GM18861 (cell line): ENCODE measurements around the gene GAB2.

Experiments
- ATAC-seq: cut with Tn5 transposase; IDR thresholded peaks from one replicate; pipeline ENCODE4 v1.9.1; 2021; ENCODE audit not compliant: unreplicated experiment

The GAB2 gene

DNA sequence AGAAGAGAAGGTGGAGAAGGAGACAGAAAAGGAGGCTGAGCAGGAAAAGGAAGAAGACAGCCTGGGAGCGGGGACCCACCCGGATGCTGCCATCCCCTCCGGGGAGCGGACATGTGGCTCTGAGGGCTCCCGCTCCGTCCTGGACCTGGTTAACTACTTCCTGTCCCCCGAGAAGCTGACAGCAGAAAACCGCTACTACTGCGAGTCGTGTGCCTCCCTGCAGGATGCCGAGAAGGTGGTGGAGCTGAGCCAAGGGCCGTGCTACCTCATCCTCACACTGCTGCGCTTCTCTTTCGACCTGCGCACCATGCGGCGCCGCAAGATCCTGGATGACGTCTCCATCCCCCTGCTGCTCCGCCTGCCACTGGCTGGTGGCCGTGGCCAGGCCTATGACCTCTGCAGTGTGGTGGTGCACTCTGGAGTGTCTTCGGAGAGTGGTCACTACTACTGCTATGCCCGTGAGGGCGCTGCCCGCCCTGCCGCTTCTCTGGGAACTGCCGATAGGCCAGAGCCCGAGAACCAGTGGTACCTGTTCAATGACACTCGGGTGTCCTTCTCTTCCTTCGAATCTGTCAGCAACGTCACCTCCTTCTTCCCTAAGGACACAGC, 207.5 kb downstream of the GAB2 start:
- no peak for ATAC-seq

GRCh38 chr11:78209478-78209877, 208.1 kb downstream of the GAB2 start:
- ATAC-seq = no peak

DNA sequence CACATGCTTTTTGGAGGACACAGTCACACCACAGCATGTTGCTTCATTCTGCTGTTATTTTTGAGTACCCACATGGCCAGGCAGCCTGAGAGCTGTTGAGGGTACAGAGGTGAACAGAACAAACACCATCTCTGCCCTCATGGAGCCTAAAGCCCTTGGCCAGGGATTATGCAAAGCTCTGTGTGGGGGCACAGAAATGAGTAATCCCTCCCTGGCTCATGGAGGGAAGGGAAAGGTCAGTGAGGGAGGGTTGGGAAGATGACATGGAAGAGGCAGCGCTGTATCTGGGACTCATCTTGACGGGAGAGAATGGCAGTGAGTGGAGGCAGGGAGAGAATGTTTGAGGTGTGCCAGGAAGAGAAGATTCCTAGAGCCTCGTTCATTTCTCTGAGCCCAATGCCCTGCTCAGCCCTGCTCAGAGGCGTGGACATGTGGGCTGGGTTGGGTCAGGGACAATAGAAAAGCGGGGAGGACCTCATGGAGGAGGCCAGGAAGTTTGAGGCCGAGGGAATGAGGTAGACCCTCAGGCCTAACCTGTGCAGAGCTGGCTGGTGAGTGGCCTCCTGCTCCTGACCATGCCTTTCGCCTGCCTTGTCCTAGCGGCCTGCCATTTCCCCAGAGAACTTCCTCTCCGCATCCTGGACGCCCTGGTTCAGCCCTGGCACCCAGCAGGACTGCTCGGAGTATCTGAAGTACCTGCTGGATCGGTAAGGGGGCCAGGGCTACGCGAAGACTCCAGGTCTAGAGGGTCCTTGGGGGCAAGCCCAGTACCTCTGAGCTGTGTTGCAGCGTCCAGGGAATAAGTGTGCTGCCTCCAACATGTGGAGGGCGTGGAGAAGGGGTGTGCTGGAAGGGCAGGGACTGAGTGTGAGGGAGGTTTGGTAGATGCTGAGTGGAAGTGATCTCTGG, 209.1 kb downstream of the GAB2 start:
- ATAC-seq = no peak

DNA sequence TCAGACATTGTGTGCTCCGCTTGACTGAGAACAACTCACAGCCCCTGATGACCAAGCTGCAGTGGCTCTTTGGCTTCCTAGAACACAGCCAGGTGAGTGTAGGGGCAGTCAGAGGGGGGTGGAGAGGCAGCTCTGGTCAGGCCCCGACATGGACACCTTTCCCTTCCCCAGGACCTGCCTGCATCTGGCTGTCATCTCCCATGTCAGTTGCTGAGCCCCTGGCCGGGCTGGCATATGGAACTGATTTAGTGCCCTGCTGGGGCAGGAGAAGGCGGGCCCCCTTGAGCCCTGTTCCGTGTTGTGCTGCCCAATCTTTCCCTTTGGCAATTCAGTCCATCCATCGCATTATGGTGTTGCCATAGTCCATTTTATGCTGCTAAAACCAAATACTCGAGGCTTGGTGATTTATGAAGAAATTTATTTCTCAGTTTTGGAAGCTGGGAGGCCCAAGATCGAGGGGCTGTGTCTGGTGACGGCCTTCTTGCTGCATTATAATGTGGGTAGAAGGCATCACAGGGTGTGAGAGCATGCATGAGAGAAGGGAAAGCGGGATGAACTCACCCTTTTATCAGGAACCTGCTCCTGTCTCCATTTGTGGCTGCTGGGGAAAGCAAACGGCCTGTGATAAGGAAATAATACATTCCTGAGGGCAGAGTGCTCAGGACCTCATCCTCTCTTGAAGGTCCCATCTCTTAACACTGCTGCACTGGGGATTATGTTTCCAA, 209.9 kb downstream of the GAB2 start:
- no peak for ATAC-seq

GRCh38 chr11:78205691-78206090, 211.9 kb downstream of the GAB2 start:
- ATAC-seq = no peak

DNA sequence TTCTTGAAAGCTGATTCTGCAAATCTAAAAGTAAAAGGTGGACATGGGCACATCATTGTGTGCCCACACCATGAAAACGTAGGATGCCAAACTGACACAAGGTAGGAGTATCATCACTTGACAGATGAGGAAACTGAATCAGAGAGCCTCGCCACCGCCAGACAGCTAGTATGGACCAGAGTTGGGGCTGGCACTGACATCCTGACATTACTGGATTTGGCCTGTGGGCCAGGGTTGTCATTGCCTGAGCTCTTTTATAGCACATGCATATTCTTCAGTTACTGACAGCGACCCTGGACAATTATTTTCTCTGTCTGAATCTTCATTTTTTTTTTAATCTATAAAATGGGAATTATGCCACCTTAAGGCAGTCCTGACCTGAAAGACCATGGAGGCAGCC, 212.4 kb downstream of the GAB2 start:
- ATAC-seq = no peak

DNA sequence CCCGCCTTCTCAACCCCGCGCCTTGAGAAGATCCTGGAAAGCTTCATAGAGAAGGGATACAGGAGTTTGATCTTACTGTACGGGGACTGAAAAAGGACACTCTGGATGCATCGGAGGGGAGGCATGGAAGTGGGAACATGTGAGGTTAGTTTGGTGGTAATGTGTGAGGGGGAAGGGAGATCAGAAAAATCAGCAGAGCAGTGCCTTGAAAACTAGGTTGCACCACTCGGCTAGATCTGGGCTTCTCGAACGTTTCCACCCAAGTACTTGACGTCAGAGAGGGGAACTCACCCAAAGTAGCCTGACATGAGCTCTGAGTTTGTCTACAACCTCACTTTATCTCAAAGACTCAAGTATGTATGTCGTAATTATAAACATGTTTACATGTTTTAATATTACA, 214.4 kb downstream of the GAB2 start:
- no peak for ATAC-seq

GRCh38 chr11:78202733-78203167, 214.9 kb downstream of the GAB2 start:
- no peak for ATAC-seq

GRCh38 chr11:78201096-78201818, 216.4 kb downstream of the GAB2 start:
- no peak for ATAC-seq

DNA sequence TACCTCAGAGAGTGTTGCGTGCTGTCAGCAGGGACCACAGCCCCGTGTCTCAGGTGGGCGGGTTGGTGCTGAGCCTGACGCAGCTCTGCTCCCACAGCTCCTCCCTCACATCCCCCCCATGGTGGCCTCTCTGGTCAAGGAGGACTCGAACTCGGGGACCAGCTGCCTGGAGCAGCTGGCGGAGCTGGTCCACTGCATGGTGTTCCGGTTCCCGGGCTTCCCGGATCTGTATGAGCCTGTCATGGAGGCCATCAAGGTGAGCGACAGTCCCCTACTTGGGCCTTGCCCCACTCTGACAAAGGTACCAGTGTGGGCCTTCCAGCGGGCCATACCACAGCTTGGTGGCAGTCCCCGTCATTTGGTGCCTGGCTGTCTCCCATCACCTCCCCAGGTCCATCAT, 217.1 kb downstream of the GAB2 start:
- ATAC-seq = no peak

DNA sequence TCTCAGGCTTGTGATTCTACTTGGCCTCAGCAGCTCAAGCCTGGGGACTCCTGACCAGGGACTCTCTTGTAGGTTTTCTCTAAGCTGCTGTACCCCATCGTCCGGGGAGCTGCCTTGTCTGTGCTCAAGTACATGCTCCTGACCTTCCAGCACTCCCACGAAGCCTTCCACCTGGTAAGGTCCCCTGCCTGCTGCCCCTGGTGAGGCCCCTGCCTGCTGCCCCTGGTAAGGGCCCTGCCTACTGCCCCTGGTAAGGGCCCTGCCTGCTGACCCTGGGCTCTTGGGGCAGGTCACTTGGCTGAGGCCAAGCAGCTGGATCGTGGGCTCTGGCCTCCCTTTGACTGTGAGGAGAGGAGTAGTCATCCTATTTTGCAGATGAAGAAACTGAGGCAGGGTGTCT, 217.6 kb downstream of the GAB2 start:
- ATAC-seq = no peak

DNA sequence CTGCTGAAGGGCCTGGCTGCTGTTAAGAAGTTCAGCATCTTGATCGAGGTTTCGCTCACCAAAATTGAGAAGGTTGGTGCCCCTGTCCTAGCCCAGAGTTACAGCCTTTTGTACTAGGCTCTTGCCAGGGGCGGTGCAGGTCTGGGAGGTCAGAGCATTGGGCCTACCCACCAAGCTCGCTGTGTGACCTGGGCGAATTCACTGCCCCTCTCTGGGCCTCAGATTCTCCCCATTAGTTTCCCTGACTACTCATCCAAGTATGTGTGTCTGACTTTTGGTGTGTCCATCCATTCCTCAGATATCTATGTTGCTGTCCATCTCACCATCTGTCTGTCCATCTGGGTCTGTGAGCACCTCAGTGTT, 218.0 kb downstream of the GAB2 start:
- no peak for ATAC-seq

DNA sequence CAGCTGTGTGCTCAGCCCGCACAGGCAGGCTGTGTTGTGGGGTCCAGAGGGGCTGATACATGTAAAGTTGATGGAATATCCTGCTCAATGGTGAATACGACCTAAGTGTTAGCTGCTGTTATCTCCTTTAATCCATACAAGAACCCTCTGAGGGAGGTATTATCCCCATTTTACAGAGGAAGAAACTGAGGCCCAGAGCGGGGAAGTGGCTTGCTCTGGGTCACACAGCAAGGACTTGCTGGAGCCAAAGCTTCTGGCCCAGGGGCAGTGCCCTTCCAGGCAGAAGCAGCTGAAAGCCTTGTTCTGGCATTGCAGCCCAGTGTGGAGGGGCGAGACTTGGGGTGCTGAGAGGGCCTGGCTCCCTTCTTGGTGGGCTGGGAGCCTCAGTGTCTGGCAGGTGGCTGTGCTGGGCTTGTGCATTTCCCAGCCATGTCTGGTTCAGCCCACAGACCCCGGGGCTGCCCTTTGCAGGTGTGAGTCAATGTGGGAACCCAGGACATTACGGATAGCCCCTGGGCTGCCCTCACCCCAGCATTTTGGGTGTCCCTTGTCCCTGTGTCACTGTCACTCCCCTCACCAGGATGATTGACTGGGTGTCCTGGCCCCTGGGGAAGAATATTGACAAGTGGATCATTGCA, 218.5 kb downstream of the GAB2 start:
- no peak for ATAC-seq

DNA sequence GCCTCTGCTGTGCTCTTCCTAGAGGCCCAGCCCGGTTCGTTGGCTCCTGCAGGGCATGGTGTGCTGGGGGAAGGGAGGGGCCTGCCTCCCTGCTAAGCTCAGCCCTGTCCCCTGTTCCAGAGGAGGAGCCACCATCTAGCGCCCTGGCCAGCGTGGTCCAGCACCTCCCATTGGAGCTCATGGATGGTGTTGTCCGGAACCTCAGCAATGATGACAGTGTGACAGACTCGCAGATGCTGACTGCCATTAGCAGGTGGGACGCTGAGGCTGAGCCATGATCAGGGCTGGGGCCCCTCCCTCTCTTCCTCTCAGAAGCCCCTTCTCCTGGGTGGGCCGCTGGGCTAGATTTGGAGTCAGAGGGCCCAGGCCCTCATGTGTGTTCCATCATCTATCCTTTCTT, 219.8 kb downstream of the GAB2 start:
- ATAC-seq = no peak

- ATAC-seq = no peak
Measured at GRCh38 chr11:78196661-78197091, 220.9 kb downstream of the GAB2 start.

DNA sequence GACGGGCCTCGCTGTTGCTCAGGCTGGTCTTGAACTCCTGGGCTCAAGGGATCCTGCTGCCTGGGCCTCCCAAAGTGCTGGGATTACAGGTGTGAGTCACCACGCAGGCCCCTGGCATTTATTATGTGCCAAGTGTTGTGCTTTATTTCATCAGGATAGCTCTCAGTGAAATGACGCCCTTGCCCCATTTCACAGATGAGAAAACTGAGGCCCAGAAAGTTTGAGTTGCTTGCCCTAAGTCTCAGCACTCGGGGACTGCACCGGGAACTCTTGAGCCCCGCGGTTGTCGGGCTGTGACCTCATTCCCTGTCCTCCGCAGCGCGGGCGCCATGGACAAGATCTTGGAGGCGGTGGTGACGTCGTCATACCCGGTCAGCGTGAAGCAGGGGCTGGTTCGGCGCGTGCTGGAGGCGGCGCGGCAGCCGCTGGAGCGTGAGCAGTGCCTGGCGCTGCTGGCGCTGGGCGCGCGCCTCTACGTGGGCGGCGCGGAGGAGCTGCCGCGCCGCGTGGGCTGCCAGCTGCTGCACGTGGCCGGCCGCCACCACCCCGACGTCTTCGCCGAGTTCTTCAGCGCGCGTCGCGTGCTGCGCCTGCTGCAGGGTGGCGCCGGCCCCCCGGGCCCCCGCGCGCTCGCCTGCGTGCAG, 221.6 kb downstream of the GAB2 start:
- ATAC-seq = no peak

DNA sequence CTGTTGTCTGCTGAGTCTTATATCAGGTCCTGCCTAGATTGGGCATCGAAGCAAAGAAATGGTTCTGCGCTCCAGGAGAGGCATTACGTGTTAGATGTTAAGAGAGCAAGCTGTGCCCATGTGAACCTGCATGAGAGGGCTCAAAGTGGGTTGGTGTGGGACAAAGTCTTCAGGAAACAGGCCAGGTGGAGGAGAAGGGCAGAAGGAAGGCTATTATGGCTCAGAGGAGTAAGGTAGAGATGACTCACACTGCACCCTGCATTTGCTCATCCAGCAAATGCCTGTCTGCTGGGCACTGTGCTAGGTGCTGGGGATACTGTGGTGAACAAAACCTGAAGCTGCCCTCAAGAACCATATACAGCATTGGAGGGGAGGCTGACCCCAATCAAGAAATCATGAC, 223.1 kb downstream of the GAB2 start:
- ATAC-seq = no peak

DNA sequence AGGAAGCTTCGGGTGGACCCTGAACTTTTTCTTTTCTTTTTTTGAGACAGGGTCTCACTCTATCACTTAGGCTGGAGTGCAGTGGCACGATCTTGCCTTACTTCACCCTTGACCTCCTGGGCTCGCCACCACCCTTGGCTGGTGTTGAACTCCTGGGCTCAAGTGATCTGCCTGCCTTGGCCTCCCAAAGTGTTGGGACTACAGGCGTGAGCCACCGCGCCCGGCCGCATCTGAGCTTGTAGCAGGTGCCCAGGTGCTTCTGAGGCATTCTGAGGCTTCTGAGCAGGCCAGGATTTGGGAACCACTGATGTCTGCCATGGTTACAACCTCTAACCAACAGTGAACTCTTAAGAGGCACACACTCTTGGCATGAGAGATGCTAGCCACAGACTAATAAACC, 223.8 kb downstream of the GAB2 start:
- ATAC-seq = no peak

GRCh38 chr11:78192911-78193351, 224.7 kb downstream of the GAB2 start:
- no peak for ATAC-seq

GRCh38 chr11:78192223-78192719, 225.3 kb downstream of the GAB2 start:
- no peak for ATAC-seq
